ENCODE data around the gene GKN2.

The GKN2 gene

GRCh38 chr2:68992933-68993332 is 40.2 kb upstream of the GKN2 start:
- no peaks in the 10 kb centered on the region for H3K4me1 Mint-ChIP-seq
- H3K4me3 Mint-ChIP-seq, result no peak overlapping the region
- H3K27ac Mint-ChIP-seq, result no peak overlapping the region
- no peak for DNase-seq
- H3K36me3 Mint-ChIP-seq (ENCODE audit: low read depth), result no peaks in the 10 kb centered on the region
- H3K27me3 Mint-ChIP-seq (ENCODE audit: low read depth, poor library complexity), result peaks cover 24% of the 10 kb centered on the region
- no peaks in the 10 kb centered on the region for H3K9me3 Mint-ChIP-seq
- TF ChIP-seq CTCF (IDR thresholded peaks at IDR 0.05), result no peak

GRCh38 chr2:68992341-68992740 is 39.6 kb upstream of the GKN2 start:
- Mint-ChIP-seq H3K27ac (no peak overlapping the region), H3K4me1 (no peaks in the 10 kb centered on the region), H3K4me3 (no peak overlapping the region), H3K9me3 (no peaks in the 10 kb centered on the region), H3K27me3 (ENCODE audit: low read depth, poor library complexity) (peaks cover 24% of the 10 kb centered on the region), H3K36me3 (ENCODE audit: low read depth) (no peaks in the 10 kb centered on the region)
- no peak for DNase-seq
- no peak for TF ChIP-seq CTCF (IDR thresholded peaks at IDR 0.05)

- peaks cover 26% of the 10 kb centered on the region for H3K27me3 Mint-ChIP-seq (ENCODE audit: low read depth, poor library complexity)
- no peak for TF ChIP-seq CTCF (IDR thresholded peaks at IDR 0.05)
- no peaks in the 10 kb centered on the region for H3K4me1 Mint-ChIP-seq
- H3K9me3 Mint-ChIP-seq, result no peaks in the 10 kb centered on the region
- no peak for DNase-seq
- no peaks in the 10 kb centered on the region for H3K36me3 Mint-ChIP-seq (ENCODE audit: low read depth)
- no peak overlapping the region for H3K4me3 Mint-ChIP-seq
- H3K27ac Mint-ChIP-seq, result no peak overlapping the region
Measured at GRCh38 chr2:68989035-68989434, 36.3 kb upstream of the GKN2 start.

- H3K27ac Mint-ChIP-seq, result no peak overlapping the region
- no peak overlapping the region for H3K4me3 Mint-ChIP-seq
- H3K27me3 Mint-ChIP-seq (ENCODE audit: low read depth, poor library complexity), result peaks cover 17% of the 10 kb centered on the region
- no peaks in the 10 kb centered on the region for H3K4me1 Mint-ChIP-seq
- no peaks in the 10 kb centered on the region for H3K36me3 Mint-ChIP-seq (ENCODE audit: low read depth)
- DNase-seq, result no peak
- no peak for TF ChIP-seq CTCF (IDR thresholded peaks at IDR 0.05)
- no peaks in the 10 kb centered on the region for H3K9me3 Mint-ChIP-seq
Measured at GRCh38 chr2:68987021-68987503, 34.4 kb upstream of the GKN2 start.

- Mint-ChIP-seq H3K36me3 (ENCODE audit: low read depth) (no peaks in the 10 kb centered on the region), H3K4me1 (no peaks in the 10 kb centered on the region), H3K4me3 (no peak overlapping the region), H3K27ac (no peak overlapping the region), H3K9me3 (no peaks in the 10 kb centered on the region), H3K27me3 (ENCODE audit: low read depth, poor library complexity) (peaks cover 13% of the 10 kb centered on the region)
- no peak for DNase-seq
- TF ChIP-seq CTCF (IDR thresholded peaks at IDR 0.05), result no peak
Measured at GRCh38 chr2:68980956-68981355, 28.3 kb upstream of the GKN2 start.

GRCh38 chr2:68978098-68978497 is 25.4 kb upstream of the GKN2 start:
- H3K36me3 Mint-ChIP-seq (ENCODE audit: low read depth), result no peaks in the 10 kb centered on the region
- DNase-seq, result no peak
- H3K27ac Mint-ChIP-seq, result no peak overlapping the region
- no peak overlapping the region for H3K4me3 Mint-ChIP-seq
- peaks cover 13% of the 10 kb centered on the region for H3K27me3 Mint-ChIP-seq (ENCODE audit: low read depth, poor library complexity)
- H3K4me1 Mint-ChIP-seq, result no peaks in the 10 kb centered on the region
- no peak for TF ChIP-seq CTCF (IDR thresholded peaks at IDR 0.05)
- H3K9me3 Mint-ChIP-seq, result no peaks in the 10 kb centered on the region
